PFSK-1 (cell line): ENCODE results near the gene HPCAL1.

Source experiments
- FOXP2 ChIP-seq: optimal IDR thresholded peaks from 2 replicates; pipeline ENCODE3; 2011; ENCODE audit warnings: borderline replicate concordance, control low read depth, inconsistent platforms; ENCODE audit not compliant: insufficient read depth; ENCODE audit errors: extremely low read length, extremely low read depth
- POLR2AphosphoS5 ChIP-seq: IDR thresholded peaks from 2 replicates; pipeline ENCODE4 v1.6.1; 2012; ENCODE audit warnings: low read depth, mild to moderate bottlenecking, control low read depth, low read length, moderate library complexity
- REST ChIP-seq, 2 experiments: IDR thresholded peaks; 2 replicates each; pipeline versions ENCODE4 v1.6.1 to v1.8.0; 2011 to 2012; ENCODE audit warnings: low read depth in 2 of 2, low read length in 2 of 2, control low read depth in 1 of 2, inconsistent platforms in 1 of 2, mild to moderate bottlenecking in 1 of 2, moderate library complexity in 1 of 2; ENCODE audit not compliant: insufficient read depth in 1 of 2
- SIN3A ChIP-seq: IDR thresholded peaks from 2 replicates; pipeline ENCODE4 v1.6.1; 2012; ENCODE audit warnings: mild to moderate bottlenecking, low read length, moderate library complexity, borderline replicate concordance; ENCODE audit not compliant: insufficient read depth
- TAF1 ChIP-seq: IDR thresholded peaks from 2 replicates; pipeline ENCODE4 v1.6.1; 2012; ENCODE audit warnings: low read length, control low read depth, borderline replicate concordance; ENCODE audit not compliant: insufficient read depth

The HPCAL1 gene

GRCh38 chr2:10331702-10332401, 29.1 kb downstream of the HPCAL1 start:
- no peak for TF ChIP-seq REST (IDR thresholded peaks at IDR 0.05; ENCODE audit: insufficient read depth in 1 of 2, low read depth in 2 of 2, low read length in 2 of 2)
- no peak for TF ChIP-seq SIN3A
- TF ChIP-seq POLR2AphosphoS5 = no peak
- TF ChIP-seq TAF1 = no peak
- TF ChIP-seq FOXP2 = no peak

- TF ChIP-seq REST (IDR thresholded peaks at IDR 0.05; ENCODE audit: insufficient read depth in 1 of 2, low read depth in 2 of 2, low read length in 2 of 2) = no peak
These were observed 29.9 kb downstream of the HPCAL1 start for GRCh38 chr2:10332402-10333246.

GRCh38 chr2:10333247-10333613, 30.5 kb downstream of the HPCAL1 start:
- TF ChIP-seq TAF1 (no peak), SIN3A (no peak), POLR2AphosphoS5 (no peak), REST (IDR thresholded peaks at IDR 0.05; ENCODE audit: insufficient read depth in 1 of 2, low read depth in 2 of 2, low read length in 2 of 2) (no peak), FOXP2 (no peak)

- TF ChIP-seq REST (IDR thresholded peaks at IDR 0.05; ENCODE audit: insufficient read depth in 1 of 2, low read depth in 2 of 2, low read length in 2 of 2) = no peak
These were observed 31.3 kb downstream of the HPCAL1 start for GRCh38 chr2:10333966-10334365.
